ENCODE measurements around the gene VPS72. TPM values are rescaled to one million over a fixed set of nuclear protein-coding genes. Genes with fewer than 3 reads are reported as not detected.
"Not testable (repeated sequence)": the region's sequence is repeated elsewhere in the genome, so short reads cannot be mapped to it uniquely, and the experiment has no call there.

The VPS72 gene
- total and polyA plus RNA-seq, 8 donors = 12.5 to 29.0 (median 23.7) TPM

- WGBS, 2 donors = 79 to 100% methylated on average over 1 of the region's 1 CpG
- ATAC-seq (no peak), DNase-seq (no peak), FAIRE-seq (no peak)
- no peaks in the 10 kb centered on the region for H3K27me3 ChIP-seq
- no peak overlapping the region for H3K4me3 ChIP-seq
- peaks cover 0 to 8% (median 5%) of the 10 kb centered on the region in 3 donors for H3K4me1 ChIP-seq
- no peak for TF ChIP-seq CTCF (IDR thresholded peaks at IDR 0.05)
- no peaks in the 10 kb centered on the region for H3K9me3 ChIP-seq
- no peaks in the 10 kb centered on the region for H3K36me3 ChIP-seq
- H3K27ac ChIP-seq = no peak overlapping the region
- intact Hi-C loops (cut with DNase I) = no loop called here
Observed at GRCh38 chr1:151193856-151194255, 3.9 kb upstream of the VPS72 start.

GRCh38 chr1:151193304-151193703 lies 3.3 kb upstream of the VPS72 start:
- DNase-seq (no peak), FAIRE-seq (no peak)
- 42% methylated on average over 6 of the region's 6 CpGs for WGBS, 2 donors

GRCh38 chr1:151192047-151192446 lies 2.0 kb upstream of the VPS72 start:
- no peaks in the 10 kb centered on the region for H3K9me3 ChIP-seq
- no peaks in the 10 kb centered on the region for H3K36me3 ChIP-seq
- 62 to 68% methylated on average over 7 of the region's 7 CpGs for WGBS, 2 donors
- H3K27me3 ChIP-seq = no peaks in the 10 kb centered on the region
- intact Hi-C loops (cut with DNase I) = no loop called here
- TF ChIP-seq CTCF (IDR thresholded peaks at IDR 0.05) = no peak
- no peak overlapping the region for H3K4me3 ChIP-seq
- ATAC-seq = no peak
- peaks cover 0 to 13% (median 11%) of the 10 kb centered on the region in 3 donors for H3K4me1 ChIP-seq
- no peak for FAIRE-seq
- H3K27ac ChIP-seq = no peak overlapping the region
- DNase-seq = no peak

More at GRCh38 chr1:151193304-151193703, 3.3 kb upstream of the VPS72 start:
- intact Hi-C loops (cut with DNase I) = no loop called here
- Histone ChIP-seq H3K4me3 (no peak overlapping the region), H3K27ac (no peak overlapping the region), H3K27me3 (no peaks in the 10 kb centered on the region), H3K4me1 (peaks cover 0 to 13% (median 11%) of the 10 kb centered on the region in 3 donors), H3K9me3 (no peaks in the 10 kb centered on the region), H3K36me3 (no peaks in the 10 kb centered on the region)
- no peak for ATAC-seq
- TF ChIP-seq CTCF (IDR thresholded peaks at IDR 0.05) = no peak

- Histone ChIP-seq H3K36me3 (peaks cover 5 to 19% (median 13%) of the 10 kb centered on the region in 3 donors), H3K4me1 (peaks cover 0 to 13% (median 11%) of the 10 kb centered on the region in 3 donors), H3K4me3 (peak overlapping the region in 2 of 4 donors; percentile 49 to 82)
- H3K27me3 ChIP-seq; H3K9me3 ChIP-seq; ATAC-seq; DNase-seq; FAIRE-seq; H3K27ac ChIP-seq; intact Hi-C loops (cut with DNase I): not testable (repeated sequence)
- WGBS, 2 donors = 38 to 41% methylated on average over 8 of the region's 8 CpGs
Observed at GRCh38 chr1:151188667-151189066, 1.3 kb downstream of the VPS72 start.

GRCh38 chr1:151187205-151187604 lies 2.8 kb downstream of the VPS72 start:
- peaks cover 5 to 33% (median 22%) of the 10 kb centered on the region in 3 donors for H3K36me3 ChIP-seq
- H3K27ac ChIP-seq = no peak overlapping the region
- no peak for TF ChIP-seq CTCF (IDR thresholded peaks at IDR 0.05)
- WGBS, 2 donors = 72 to 84% methylated on average over 1 of the region's 1 CpG
- no peak for FAIRE-seq
- H3K4me3 ChIP-seq = no peak overlapping the region
- H3K4me1 ChIP-seq = peaks cover 0 to 13% (median 11%) of the 10 kb centered on the region in 3 donors
- ATAC-seq = peak in 2 of 4 donors; percentile 38 to 43
- DNase-seq = no peak
- no peaks in the 10 kb centered on the region for H3K9me3 ChIP-seq
- no peaks in the 10 kb centered on the region for H3K27me3 ChIP-seq
- intact Hi-C loops (cut with DNase I) = no loop called here
